ENCODE results near the gene SYNDIG1L.

SYNDIG1L gene

GRCh38 chr14:74403619-74404417, 22.2 kb downstream of the SYNDIG1L start:
- H3K4me3 ChIP-seq (ENCODE audit: low read depth, low read length) = no peak overlapping the region
- TF ChIP-seq CTCF (IDR thresholded peaks at IDR 0.05; ENCODE audit: borderline replicate concordance, insufficient read depth, low read depth, low read length) = no peak

GRCh38 chr14:74402401-74403251, 23.4 kb downstream of the SYNDIG1L start:
- no peak for TF ChIP-seq CTCF (IDR thresholded peaks at IDR 0.05; ENCODE audit: borderline replicate concordance, insufficient read depth, low read depth, low read length)
- peak overlapping the region; percentile 11 for H3K4me3 ChIP-seq (ENCODE audit: low read depth, low read length)

GRCh38 chr14:74401504-74402241, 24.3 kb downstream of the SYNDIG1L start:
- TF ChIP-seq CTCF (IDR thresholded peaks at IDR 0.05; ENCODE audit: borderline replicate concordance, insufficient read depth, low read depth, low read length) = no peak
- peak overlapping the region; percentile 42 for H3K4me3 ChIP-seq (ENCODE audit: low read depth, low read length)

GRCh38 chr14:74400919-74401503, 25.0 kb downstream of the SYNDIG1L start:
- no peak for TF ChIP-seq CTCF (IDR thresholded peaks at IDR 0.05; ENCODE audit: borderline replicate concordance, insufficient read depth, low read depth, low read length)
- no peak overlapping the region for H3K4me3 ChIP-seq (ENCODE audit: low read depth, low read length)

- no peak for TF ChIP-seq CTCF (IDR thresholded peaks at IDR 0.05; ENCODE audit: borderline replicate concordance, insufficient read depth, low read depth, low read length)
- no peak overlapping the region for H3K4me3 ChIP-seq (ENCODE audit: low read depth, low read length)
Observed at GRCh38 chr14:74400031-74400685, 25.9 kb downstream of the SYNDIG1L start.

- no peak for TF ChIP-seq CTCF (IDR thresholded peaks at IDR 0.05; ENCODE audit: borderline replicate concordance, insufficient read depth, low read depth, low read length)
- no peak overlapping the region for H3K4me3 ChIP-seq (ENCODE audit: low read depth, low read length)
Observed at GRCh38 chr14:74395094-74395493, 30.9 kb downstream of the SYNDIG1L start.
